ENCODE measurements around the gene SFR1. TPM values are rescaled to one million over a fixed set of nuclear protein-coding genes. Genes with fewer than 3 reads are reported as not detected.

SFR1 gene
- total RNA-seq, 1 donor = 11.6 TPM

GRCh38 chr10:104084482-104085142 lies 37.4 kb upstream of the SFR1 start:
- Histone ChIP-seq H3K27ac (ENCODE audit: low read depth, low read length) (no peak overlapping the region), H3K4me1 (ENCODE audit: insufficient read depth, low read length) (no peaks in the 10 kb centered on the region), H4K20me1 (ENCODE audit: insufficient read depth, low read length) (no peaks in the 10 kb centered on the region), H3K36me3 (ENCODE audit: insufficient read depth, low read length) (no peaks in the 10 kb centered on the region), H3K9me3 (ENCODE audit: low read depth, low read length) (no peaks in the 10 kb centered on the region), H3K79me2 (ENCODE audit: insufficient read depth, low read length) (no peaks in the 10 kb centered on the region), H3K4me3 (ENCODE audit: insufficient read depth, low read length) (no peak overlapping the region), H3K4me2 (ENCODE audit: insufficient read depth, low read length) (no peak overlapping the region), H3K27me3 (ENCODE audit: insufficient read depth, low read length) (no peaks in the 10 kb centered on the region), H2AFZ (ENCODE audit: low read length) (no peak overlapping the region)
- no peak for TF ChIP-seq CTCF (IDR thresholded peaks at IDR 0.05; ENCODE audit: extremely low read depth, low read depth, low read length)
- DNase-seq (ENCODE audit: insufficient read length, low spot score, missing footprints) = no peak

GRCh38 chr10:104085801-104086400 lies 36.1 kb upstream of the SFR1 start, which contains the start of gene COL17A1:
COL17A1 (minus strand) TSS chr10:104085880; CDS start chr10:104080673, 5,207 bp downstream.
- Histone ChIP-seq H3K79me2 (ENCODE audit: insufficient read depth, low read length) (no peaks in the 10 kb centered on the region), H2AFZ (ENCODE audit: low read length) (no peak within 1 kb of the TSS), H3K27me3 (ENCODE audit: insufficient read depth, low read length) (no peaks in the 10 kb centered on the region), H3K4me1 (ENCODE audit: insufficient read depth, low read length) (no peaks in the 10 kb centered on the region), H4K20me1 (ENCODE audit: insufficient read depth, low read length) (no peaks in the 10 kb centered on the region), H3K36me3 (ENCODE audit: insufficient read depth, low read length) (no peaks in the 10 kb centered on the region), H3K27ac (ENCODE audit: low read depth, low read length) (no peak within 1 kb of the TSS), H3K4me2 (ENCODE audit: insufficient read depth, low read length) (no peak within 1 kb of the TSS), H3K9me3 (ENCODE audit: low read depth, low read length) (no peaks in the 10 kb centered on the region), H3K4me3 (ENCODE audit: insufficient read depth, low read length) (no peak within 1 kb of the TSS)
- no peak for DNase-seq (ENCODE audit: insufficient read length, low spot score, missing footprints)
- TF ChIP-seq CTCF (IDR thresholded peaks at IDR 0.05; ENCODE audit: extremely low read depth, low read depth, low read length) = no peak

- H3K4me3 ChIP-seq (ENCODE audit: insufficient read depth, low read length) = no peak overlapping the region
- no peak overlapping the region for H3K4me2 ChIP-seq (ENCODE audit: insufficient read depth, low read length)
- no peaks in the 10 kb centered on the region for H3K79me2 ChIP-seq (ENCODE audit: insufficient read depth, low read length)
- H4K20me1 ChIP-seq (ENCODE audit: insufficient read depth, low read length) = no peaks in the 10 kb centered on the region
- no peak overlapping the region for H2AFZ ChIP-seq (ENCODE audit: low read length)
- H3K27me3 ChIP-seq (ENCODE audit: insufficient read depth, low read length) = no peaks in the 10 kb centered on the region
- H3K4me1 ChIP-seq (ENCODE audit: insufficient read depth, low read length) = no peaks in the 10 kb centered on the region
- H3K9me3 ChIP-seq (ENCODE audit: low read depth, low read length) = peaks cover 2% of the 10 kb centered on the region
- TF ChIP-seq CTCF (IDR thresholded peaks at IDR 0.05; ENCODE audit: extremely low read depth, low read depth, low read length) = no peak
- DNase-seq (ENCODE audit: insufficient read length, low spot score, missing footprints) = no peak
- H3K27ac ChIP-seq (ENCODE audit: low read depth, low read length) = no peak overlapping the region
- H3K36me3 ChIP-seq (ENCODE audit: insufficient read depth, low read length) = no peaks in the 10 kb centered on the region
These were observed 33.7 kb upstream of the SFR1 start for GRCh38 chr10:104088239-104088638.

GRCh38 chr10:104089621-104090020 lies 32.4 kb upstream of the SFR1 start:
- H3K27ac ChIP-seq (ENCODE audit: low read depth, low read length) = no peak overlapping the region
- H3K4me3 ChIP-seq (ENCODE audit: insufficient read depth, low read length) = no peak overlapping the region
- H3K27me3 ChIP-seq (ENCODE audit: insufficient read depth, low read length) = no peaks in the 10 kb centered on the region
- H2AFZ ChIP-seq (ENCODE audit: low read length) = no peak overlapping the region
- H3K4me1 ChIP-seq (ENCODE audit: insufficient read depth, low read length) = no peaks in the 10 kb centered on the region
- no peak for DNase-seq (ENCODE audit: insufficient read length, low spot score, missing footprints)
- H4K20me1 ChIP-seq (ENCODE audit: insufficient read depth, low read length) = no peaks in the 10 kb centered on the region
- no peak for TF ChIP-seq CTCF (IDR thresholded peaks at IDR 0.05; ENCODE audit: extremely low read depth, low read depth, low read length)
- no peak overlapping the region for H3K4me2 ChIP-seq (ENCODE audit: insufficient read depth, low read length)
- H3K79me2 ChIP-seq (ENCODE audit: insufficient read depth, low read length) = no peaks in the 10 kb centered on the region
- no peaks in the 10 kb centered on the region for H3K36me3 ChIP-seq (ENCODE audit: insufficient read depth, low read length)
- H3K9me3 ChIP-seq (ENCODE audit: low read depth, low read length) = peaks cover 2% of the 10 kb centered on the region
